ENCODE results near the gene AP2A2.

AP2A2 gene

DNA sequence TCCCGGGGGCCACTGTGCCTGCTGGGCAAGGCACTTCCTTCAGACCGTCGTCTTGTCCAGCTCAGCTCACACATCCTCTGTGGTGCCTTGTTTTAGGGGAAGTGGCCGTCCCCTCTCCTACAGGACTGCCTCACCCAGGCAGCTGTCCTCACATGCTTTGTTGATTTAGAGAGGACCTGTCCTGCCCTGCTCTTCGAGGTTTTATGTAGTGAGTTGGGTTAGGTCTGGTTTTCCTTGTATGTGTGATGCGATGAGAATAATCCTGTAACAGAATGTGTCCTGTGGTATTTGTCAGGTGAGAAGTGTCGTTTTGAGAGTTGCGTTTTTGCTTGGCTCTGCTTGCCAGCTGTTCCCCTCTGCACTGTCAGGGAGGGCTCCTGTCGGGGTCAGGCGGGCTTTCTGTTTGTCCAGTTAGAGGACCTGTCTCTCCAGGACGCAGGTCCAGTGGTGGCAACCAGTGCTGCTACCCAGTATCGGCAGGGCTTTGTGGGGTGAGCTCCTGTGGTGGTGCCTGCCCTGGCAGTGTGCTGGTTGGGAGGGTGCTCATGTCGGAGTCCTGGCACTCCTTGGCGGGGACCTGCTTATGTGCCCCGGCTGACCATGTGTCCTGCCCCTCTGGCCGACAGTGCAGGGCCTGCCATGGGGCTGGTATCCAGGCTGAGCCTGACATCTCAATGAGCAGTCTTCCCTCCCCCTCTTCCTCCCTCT, 69.5 kb downstream of the AP2A2 start:
- peaks cover 85% of the 10 kb centered on the region for H3K36me3 ChIP-seq
- no peak overlapping the region for H3K27ac ChIP-seq
- no peaks in the 10 kb centered on the region for H3K27me3 ChIP-seq
- H3K4me1 ChIP-seq (ENCODE audit: control insufficient read depth in 1 of 2, insufficient read depth in 1 of 2, low read depth in 1 of 2, low read length in 1 of 2) = no peaks in the 10 kb centered on the region
- TF ChIP-seq, protein P1, sequence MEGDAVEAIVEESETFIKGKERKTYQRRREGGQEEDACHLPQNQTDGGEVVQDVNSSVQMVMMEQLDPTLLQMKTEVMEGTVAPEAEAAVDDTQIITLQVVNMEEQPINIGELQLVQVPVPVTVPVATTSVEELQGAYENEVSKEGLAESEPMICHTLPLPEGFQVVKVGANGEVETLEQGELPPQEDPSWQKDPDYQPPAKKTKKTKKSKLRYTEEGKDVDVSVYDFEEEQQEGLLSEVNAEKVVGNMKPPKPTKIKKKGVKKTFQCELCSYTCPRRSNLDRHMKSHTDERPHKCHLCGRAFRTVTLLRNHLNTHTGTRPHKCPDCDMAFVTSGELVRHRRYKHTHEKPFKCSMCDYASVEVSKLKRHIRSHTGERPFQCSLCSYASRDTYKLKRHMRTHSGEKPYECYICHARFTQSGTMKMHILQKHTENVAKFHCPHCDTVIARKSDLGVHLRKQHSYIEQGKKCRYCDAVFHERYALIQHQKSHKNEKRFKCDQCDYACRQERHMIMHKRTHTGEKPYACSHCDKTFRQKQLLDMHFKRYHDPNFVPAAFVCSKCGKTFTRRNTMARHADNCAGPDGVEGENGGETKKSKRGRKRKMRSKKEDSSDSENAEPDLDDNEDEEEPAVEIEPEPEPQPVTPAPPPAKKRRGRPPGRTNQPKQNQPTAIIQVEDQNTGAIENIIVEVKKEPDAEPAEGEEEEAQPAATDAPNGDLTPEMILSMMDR (IDR thresholded peaks at IDR 0.05) = no peak
- no peaks in the 10 kb centered on the region for H3K9me3 ChIP-seq
- H3K4me3 ChIP-seq (ENCODE audit: low read depth in 1 of 2, low read length in 1 of 2) = no peak overlapping the region

DNA sequence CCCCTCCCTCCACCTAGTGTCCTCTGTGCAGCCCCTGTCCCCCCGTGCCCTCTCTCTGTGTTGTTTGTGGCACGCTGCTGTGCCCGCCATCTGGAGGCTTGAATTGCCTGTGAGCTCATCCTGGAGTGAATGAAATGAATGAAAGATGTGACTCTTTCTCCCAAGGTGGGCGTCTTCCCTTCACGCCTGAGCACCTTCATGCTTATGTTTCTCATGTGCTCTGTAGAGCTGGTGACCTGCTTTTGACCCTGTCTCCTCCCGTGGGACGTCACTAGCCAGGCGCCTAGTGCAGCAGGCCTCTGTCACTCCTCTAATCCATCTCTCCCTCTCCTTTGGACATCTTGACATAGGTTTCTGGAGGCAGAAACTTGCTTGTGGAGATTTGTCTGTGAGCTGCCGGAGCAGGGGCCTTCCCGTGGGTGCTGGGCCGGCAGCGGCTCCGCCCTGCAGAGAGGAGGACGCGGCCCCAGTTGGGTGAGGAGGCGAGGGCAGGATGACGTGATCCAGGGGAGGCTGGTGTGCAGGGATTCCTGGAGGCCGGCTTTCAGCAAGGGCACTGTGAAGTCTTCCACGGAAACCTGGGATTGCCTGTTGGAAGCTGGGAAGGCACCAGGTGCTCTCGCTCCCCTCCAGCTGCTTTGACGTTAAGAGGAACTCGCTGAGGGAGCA, 70.2 kb downstream of the AP2A2 start:
- Histone ChIP-seq H3K4me1 (ENCODE audit: control insufficient read depth in 1 of 2, insufficient read depth in 1 of 2, low read depth in 1 of 2, low read length in 1 of 2) (no peaks in the 10 kb centered on the region), H3K27ac (no peak overlapping the region), H3K9me3 (no peaks in the 10 kb centered on the region), H3K36me3 (peaks cover 85% of the 10 kb centered on the region), H3K4me3 (ENCODE audit: low read depth in 1 of 2, low read length in 1 of 2) (no peak overlapping the region), H3K27me3 (no peaks in the 10 kb centered on the region)
- TF ChIP-seq, protein P1 (IDR thresholded peaks at IDR 0.05) = no peak

DNA sequence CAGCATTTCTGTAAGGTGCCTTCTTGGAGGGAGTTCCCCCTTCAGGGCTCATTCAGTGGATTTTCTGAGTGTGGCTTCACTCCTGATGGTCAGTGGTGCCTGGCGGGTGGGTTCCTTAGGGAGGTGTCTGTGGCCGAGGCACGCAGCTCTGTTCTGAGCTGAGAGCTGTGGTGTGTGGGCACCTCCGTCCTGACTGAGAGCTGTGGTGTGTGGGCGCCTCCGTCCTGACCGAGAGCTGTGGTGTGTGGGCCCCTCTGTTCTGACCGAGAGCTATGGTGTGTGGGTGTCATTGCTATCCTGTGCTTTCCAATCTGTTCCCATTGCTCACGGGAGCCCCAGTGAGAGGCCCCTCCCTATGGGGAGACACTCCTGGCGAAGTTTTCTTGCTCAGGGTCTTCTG, 71.0 kb downstream of the AP2A2 start:
- H3K4me1 ChIP-seq (ENCODE audit: control insufficient read depth in 1 of 2, insufficient read depth in 1 of 2, low read depth in 1 of 2, low read length in 1 of 2) = no peaks in the 10 kb centered on the region
- no peak overlapping the region for H3K4me3 ChIP-seq (ENCODE audit: low read depth in 1 of 2, low read length in 1 of 2)
- TF ChIP-seq, protein P1 (IDR thresholded peaks at IDR 0.05) = no peak
- H3K27ac ChIP-seq = no peak overlapping the region
- H3K9me3 ChIP-seq = no peaks in the 10 kb centered on the region
- H3K36me3 ChIP-seq = peaks cover 85% of the 10 kb centered on the region
- H3K27me3 ChIP-seq = no peaks in the 10 kb centered on the region

DNA sequence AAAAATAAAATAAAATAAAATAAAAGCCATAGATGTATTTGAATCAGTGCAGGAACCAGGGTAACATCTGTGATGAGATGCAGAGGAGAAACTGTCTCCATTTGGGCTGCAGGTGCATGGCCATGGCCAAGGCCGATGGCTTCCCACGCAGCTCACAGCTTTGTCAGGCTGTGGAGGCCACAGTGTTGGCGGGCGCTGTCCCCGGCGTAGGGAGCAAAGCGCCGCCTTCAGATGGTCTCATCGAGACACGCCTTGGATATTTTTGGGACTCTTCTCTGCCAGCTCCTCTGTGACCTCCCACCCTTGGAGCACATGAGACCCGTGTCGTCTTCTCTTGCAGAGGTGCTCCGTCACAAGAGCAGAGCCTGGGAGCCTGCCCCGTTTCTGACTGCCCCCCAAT, 72.2 kb downstream of the AP2A2 start:
- TF ChIP-seq, protein P1 (IDR thresholded peaks at IDR 0.05) = no peak
- H3K27ac ChIP-seq = no peak overlapping the region
- H3K27me3 ChIP-seq = no peaks in the 10 kb centered on the region
- no peaks in the 10 kb centered on the region for H3K4me1 ChIP-seq (ENCODE audit: control insufficient read depth in 1 of 2, insufficient read depth in 1 of 2, low read depth in 1 of 2, low read length in 1 of 2)
- no peaks in the 10 kb centered on the region for H3K9me3 ChIP-seq
- no peak overlapping the region for H3K4me3 ChIP-seq (ENCODE audit: low read depth in 1 of 2, low read length in 1 of 2)
- peaks cover 85% of the 10 kb centered on the region for H3K36me3 ChIP-seq

DNA sequence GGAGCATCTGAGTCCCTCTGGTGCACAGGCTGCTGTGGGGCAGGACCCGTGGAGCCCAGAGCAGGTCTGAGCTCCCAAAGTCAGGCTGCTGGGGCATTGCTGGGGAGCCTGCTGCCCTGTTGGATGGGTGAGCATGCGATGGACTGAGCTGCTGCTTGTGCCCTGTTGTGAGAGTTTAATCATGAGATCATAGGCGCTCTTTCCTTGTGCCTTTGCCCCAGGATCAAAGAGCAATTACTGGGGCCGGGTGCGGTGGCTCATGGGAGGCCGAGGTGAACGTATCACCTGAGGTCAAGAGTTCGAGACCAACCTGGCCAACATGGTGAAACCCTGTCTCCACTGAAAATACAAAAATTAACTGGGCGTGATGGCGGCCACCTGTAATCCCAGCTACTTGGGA, 73.3 kb downstream of the AP2A2 start:
- TF ChIP-seq, protein P1 (IDR thresholded peaks at IDR 0.05) = no peak
- H3K27ac ChIP-seq = no peak overlapping the region
- H3K36me3 ChIP-seq = peaks cover 85% of the 10 kb centered on the region
- no peak overlapping the region for H3K4me3 ChIP-seq (ENCODE audit: low read depth in 1 of 2, low read length in 1 of 2)
- no peaks in the 10 kb centered on the region for H3K9me3 ChIP-seq
- no peaks in the 10 kb centered on the region for H3K4me1 ChIP-seq (ENCODE audit: control insufficient read depth in 1 of 2, insufficient read depth in 1 of 2, low read depth in 1 of 2, low read length in 1 of 2)
- H3K27me3 ChIP-seq = no peaks in the 10 kb centered on the region

Data from neutrophil (primary cell).